Upper lobe of right lung (tissue), 1 donor: ENCODE measurements around the gene HPS4. TPM values are rescaled to one million over a fixed set of nuclear protein-coding genes. Genes with fewer than 3 reads are reported as not detected.

Experiments
- ATAC-seq: fragments of 200-7000 bp; cut with Tn5 transposase; one replicate; pipeline ENCODE4 v1.9.1; 2020; ENCODE audit warnings: mild to moderate bottlenecking, moderate library complexity
- DNase-seq: peaks from one replicate; pipeline ENCODE4 v3.0.0-alpha.2; 2020
- H3K27ac ChIP-seq: fragments of 200-600 bp; one replicate; pipeline ENCODE4 v1.8.0; 2022
- H3K27me3 ChIP-seq: fragments of 200-600 bp; one replicate; pipeline ENCODE4 v1.8.0; 2022; ENCODE audit warnings: mild to moderate bottlenecking
- H3K36me3 ChIP-seq: fragments of 200-600 bp; one replicate; pipeline ENCODE4 v1.8.0; 2022
- H3K4me1 ChIP-seq: fragments of 200-600 bp; one replicate; pipeline ENCODE4 v1.8.0; 2022
- H3K4me3 ChIP-seq: fragments of 200-600 bp; one replicate; pipeline ENCODE4 v1.8.0; 2022; ENCODE audit warnings: mild to moderate bottlenecking
- H3K9me3 ChIP-seq: fragments of 200-600 bp; one replicate; pipeline ENCODE4 v1.8.0; 2022
- intact Hi-C: fragments of 100-400 bp; cut with DNase I; formaldehyde crosslinking; loops from one replicate; pipeline ENCODE4 v1.11.0; 2022
- total RNA-seq: library from RNA; stranded (reverse); fragmentation: NEBNext Ultra II Directional; extraction: Animal tissue kit (Norgen Biotek cat#: 25700); gene quantifications from one replicate; pipeline ENCODE4 v1.2.1, GENCODE V29; 2021
- TF ChIP-seq, protein P1 (sequence below): fragments of 200-600 bp; IDR thresholded peaks from one replicate; pipeline ENCODE4 v1.8.0; 2022; ENCODE audit warnings: antibody characterized with exemption
- donor health status: DM: no; HTN: yes; CAD: no; lungs with severe emphysema.

Gene HPS4
- total RNA-seq, 1 donor from 2014 or later: 31.0 TPM

DNA sequence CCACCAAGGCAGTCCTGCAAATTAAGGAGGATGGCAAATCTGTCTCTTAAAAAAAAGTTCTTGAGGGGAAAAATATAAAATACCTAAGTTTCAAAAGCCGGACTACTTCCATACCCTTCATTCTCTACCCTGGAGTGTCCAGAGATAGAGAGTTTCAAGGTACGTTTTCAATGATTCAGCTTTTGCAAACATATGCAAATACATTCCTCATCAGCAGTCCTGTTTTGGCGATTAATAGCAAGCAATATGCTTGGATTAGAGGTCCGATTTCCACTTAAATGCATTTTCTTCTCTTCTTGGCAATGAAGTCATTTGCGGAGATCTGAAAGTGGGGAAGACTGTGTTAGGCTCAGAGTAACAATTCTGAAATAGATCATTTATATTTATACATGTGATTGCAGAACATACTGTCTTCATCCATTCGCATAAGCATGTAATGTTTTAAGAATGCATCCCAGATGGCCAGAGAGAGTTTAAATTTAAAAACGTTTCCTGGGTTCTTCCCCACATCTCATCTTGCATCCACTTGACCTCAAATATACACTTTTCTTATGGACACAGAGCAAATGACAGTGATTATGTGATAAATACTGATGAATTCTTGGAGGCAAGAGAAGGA lies 42.5 kb upstream of the HPS4 start:
- no peak for ATAC-seq
- TF ChIP-seq, protein P1, sequence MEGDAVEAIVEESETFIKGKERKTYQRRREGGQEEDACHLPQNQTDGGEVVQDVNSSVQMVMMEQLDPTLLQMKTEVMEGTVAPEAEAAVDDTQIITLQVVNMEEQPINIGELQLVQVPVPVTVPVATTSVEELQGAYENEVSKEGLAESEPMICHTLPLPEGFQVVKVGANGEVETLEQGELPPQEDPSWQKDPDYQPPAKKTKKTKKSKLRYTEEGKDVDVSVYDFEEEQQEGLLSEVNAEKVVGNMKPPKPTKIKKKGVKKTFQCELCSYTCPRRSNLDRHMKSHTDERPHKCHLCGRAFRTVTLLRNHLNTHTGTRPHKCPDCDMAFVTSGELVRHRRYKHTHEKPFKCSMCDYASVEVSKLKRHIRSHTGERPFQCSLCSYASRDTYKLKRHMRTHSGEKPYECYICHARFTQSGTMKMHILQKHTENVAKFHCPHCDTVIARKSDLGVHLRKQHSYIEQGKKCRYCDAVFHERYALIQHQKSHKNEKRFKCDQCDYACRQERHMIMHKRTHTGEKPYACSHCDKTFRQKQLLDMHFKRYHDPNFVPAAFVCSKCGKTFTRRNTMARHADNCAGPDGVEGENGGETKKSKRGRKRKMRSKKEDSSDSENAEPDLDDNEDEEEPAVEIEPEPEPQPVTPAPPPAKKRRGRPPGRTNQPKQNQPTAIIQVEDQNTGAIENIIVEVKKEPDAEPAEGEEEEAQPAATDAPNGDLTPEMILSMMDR: no peak
- Histone ChIP-seq H3K27ac (no peak overlapping the region), H3K4me1 (peaks cover 6% of the 10 kb centered on the region), H3K4me3 (no peak overlapping the region), H3K36me3 (peaks cover 63% of the 10 kb centered on the region), H3K9me3 (no peaks in the 10 kb centered on the region), H3K27me3 (no peaks in the 10 kb centered on the region)
- intact Hi-C loops: no loop called here
- DNase-seq: no peak

- Histone ChIP-seq H3K27me3 (no peaks in the 10 kb centered on the region), H3K4me1 (peaks cover 4% of the 10 kb centered on the region), H3K9me3 (no peaks in the 10 kb centered on the region), H3K36me3 (peaks cover 53% of the 10 kb centered on the region), H3K4me3 (no peak overlapping the region), H3K27ac (no peak overlapping the region)
- no peak for DNase-seq
- TF ChIP-seq, protein P1: no peak
- ATAC-seq: no peak
- intact Hi-C loops: no loop called here
Observed at GRCh38 chr22:26524870-26525269, 41.3 kb upstream of the HPS4 start.

DNA sequence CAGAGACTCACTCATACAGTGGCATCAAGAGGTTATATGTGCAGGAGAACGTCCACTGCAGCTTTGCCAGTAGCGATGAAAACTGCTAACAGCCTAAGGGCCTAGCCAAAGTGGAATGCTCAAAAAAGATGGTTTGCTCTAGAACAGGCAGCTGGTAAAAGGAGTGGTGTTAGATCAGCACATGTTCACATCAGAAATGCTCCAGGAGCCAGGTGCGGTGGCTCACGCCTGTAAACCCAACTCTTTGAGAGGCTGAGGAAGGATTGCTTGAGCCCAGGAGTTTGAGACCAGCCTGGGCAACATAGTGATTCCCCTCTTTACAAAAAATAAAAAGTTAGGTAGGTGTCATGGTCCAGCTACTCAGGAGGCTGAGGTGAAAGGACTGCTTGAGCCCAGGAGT lies 39.0 kb upstream of the HPS4 start:
- peaks cover 43% of the 10 kb centered on the region for H3K36me3 ChIP-seq
- no peaks in the 10 kb centered on the region for H3K4me1 ChIP-seq
- H3K4me3 ChIP-seq: no peak overlapping the region
- no peaks in the 10 kb centered on the region for H3K27me3 ChIP-seq
- TF ChIP-seq, protein P1: no peak
- DNase-seq (no peak), ATAC-seq (no peak)
- H3K27ac ChIP-seq: no peak overlapping the region
- intact Hi-C loops: no loop called here
- no peaks in the 10 kb centered on the region for H3K9me3 ChIP-seq

DNA sequence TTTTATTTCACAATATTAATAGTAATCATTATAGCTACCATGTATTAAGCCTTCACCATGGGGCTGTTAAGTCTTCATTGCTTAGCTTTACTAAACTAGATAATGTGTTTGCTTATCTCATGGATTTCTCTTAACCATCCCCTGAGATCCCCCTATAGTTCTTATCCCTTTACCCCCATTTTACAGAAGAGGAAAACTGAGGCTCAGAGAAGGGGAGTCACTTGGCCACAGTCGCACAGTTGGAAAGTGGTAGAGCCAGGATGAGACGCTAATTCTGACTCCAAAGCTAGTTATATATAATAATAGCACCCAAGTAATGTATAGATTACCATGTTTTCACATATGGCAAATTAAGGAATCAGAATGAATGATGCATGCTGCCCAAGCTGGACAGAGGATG lies 38.4 kb upstream of the HPS4 start:
- Histone ChIP-seq H3K4me3 (no peak overlapping the region), H3K27ac (no peak overlapping the region), H3K4me1 (no peaks in the 10 kb centered on the region), H3K36me3 (peaks cover 37% of the 10 kb centered on the region), H3K27me3 (no peaks in the 10 kb centered on the region), H3K9me3 (no peaks in the 10 kb centered on the region)
- TF ChIP-seq, protein P1: no peak
- ATAC-seq (no peak), DNase-seq (no peak)
- intact Hi-C loops: no loop called here

DNA sequence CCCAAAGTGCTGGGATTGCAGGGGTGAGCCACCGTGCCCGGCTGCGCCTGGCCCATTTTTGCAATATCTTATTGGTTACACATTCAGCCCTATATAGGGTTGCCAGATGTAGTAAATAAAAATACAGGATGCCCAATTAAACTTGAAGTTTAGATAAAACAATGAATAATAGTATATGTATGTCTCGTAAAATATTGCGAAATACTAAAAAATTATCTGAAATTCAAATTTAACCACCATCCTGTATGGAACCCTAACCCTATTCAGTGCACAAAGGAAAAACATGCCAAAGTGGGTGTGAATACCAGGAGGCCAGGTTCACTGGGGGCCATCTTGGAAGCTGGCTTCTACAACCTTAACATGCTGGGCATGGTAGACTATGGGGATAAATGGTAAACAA lies 33.8 kb upstream of the HPS4 start:
- Histone ChIP-seq H3K4me3 (no peak overlapping the region), H3K27ac (no peak overlapping the region), H3K27me3 (no peaks in the 10 kb centered on the region), H3K4me1 (peaks cover 8% of the 10 kb centered on the region), H3K36me3 (no peaks in the 10 kb centered on the region), H3K9me3 (no peaks in the 10 kb centered on the region)
- intact Hi-C loops: no loop called here
- DNase-seq (no peak), ATAC-seq (no peak)
- TF ChIP-seq, protein P1: no peak

- ATAC-seq: no peak
- TF ChIP-seq, protein P1: no peak
- no peaks in the 10 kb centered on the region for H3K27me3 ChIP-seq
- H3K27ac ChIP-seq: no peak overlapping the region
- H3K4me1 ChIP-seq: peaks cover 11% of the 10 kb centered on the region
- H3K9me3 ChIP-seq: no peaks in the 10 kb centered on the region
- DNase-seq: no peak
- no peaks in the 10 kb centered on the region for H3K36me3 ChIP-seq
- intact Hi-C loops: no loop called here
- no peak overlapping the region for H3K4me3 ChIP-seq
Observed at GRCh38 chr22:26516503-26516902, 32.9 kb upstream of the HPS4 start.
